HepG2 (cell line): Measurements from ENCODE around the gene IRF5. TPM values are rescaled to one million over a fixed set of nuclear protein-coding genes. Genes with fewer than 3 reads are reported as not detected.

Experiments used
- polyA plus RNA-seq, 8 experiments: library from polyadenylated mRNA; depleted of rRNA in 3 of 8; stranded (reverse) in 7 of 8; unstranded in 1 of 8; fragments of >200 nt; fragmentation: Illumina TruSeq in 4 of 8; extraction: Trizol in 4 of 8; gene quantifications; 2 replicates each; pipeline versions ENCODE4 v1.2.1 to v1.2.3, GENCODE V29; 2011 to 2016; ENCODE audit warnings: low read depth in 4 of 8, missing spikeins in 1 of 8, mixed read lengths in 1 of 8; ENCODE audit not compliant: insufficient read depth in 1 of 8
- small RNA-seq, 3 experiments: library from RNA; depleted of rRNA; stranded (forward); fragments of <200 nt; gene quantifications; one replicate each; pipeline ENCODE3, GENCODE V24; 2012; ENCODE audit warnings: low read depth in 2 of 3, low replicate concordance in 1 of 3; ENCODE audit not compliant: insufficient read length in 3 of 3, insufficient read depth in 2 of 3
- total RNA-seq, 5 experiments: library from RNA; depleted of rRNA; stranded (reverse); fragments of >200 nt; fragmentation: Illumina TruSeq; extraction: Trizol; gene quantifications; 2 replicates each; pipeline ENCODE4 v1.2.3, GENCODE V29; 2016; ENCODE audit warnings: low read depth in 1 of 5

IRF5 gene
- total and polyA plus RNA-seq, 2 of the 13 experiments (the other 11 are each of a cell fraction or from before 2014, with no cell fraction given): 2.0 to 2.9 TPM

Small RNA genes within 50 kb of the gene (small RNA-seq; reads per million reads assigned to genes)
- gene RN7SL306P: 0 reads per million in 3 experiments

Other genes with a start within 250 kb of the IRF5 start
- 142 and 252 TPM in 2 replicates for gene CALU, start 198.6 kb upstream of the IRF5 start, total RNA-seq (2016; rRNA removed; fragmentation: Illumina TruSeq; extraction: Trizol)
- gene CALU, start 198.6 kb upstream of the IRF5 start, polyA plus RNA-seq (2011; rRNA removed): 136 and 198 TPM in 2 replicates
- not detected in 2 replicates for gene OPN1SW, start 162.1 kb upstream of the IRF5 start, total RNA-seq (2016; rRNA removed; fragmentation: Illumina TruSeq; extraction: Trizol)
- not detected in 2 replicates for gene OPN1SW, start 162.1 kb upstream of the IRF5 start, polyA plus RNA-seq (2011; rRNA removed)
- gene CCDC136, start 146.0 kb upstream of the IRF5 start, total RNA-seq (2016; rRNA removed; fragmentation: Illumina TruSeq; extraction: Trizol): 0.04 TPM in 1 of 2 replicates, not detected in the other
- gene CCDC136, start 146.0 kb upstream of the IRF5 start, polyA plus RNA-seq (2011; rRNA removed): 0.38 and 0.47 TPM in 2 replicates
- 0.01 and 0.02 TPM in 2 replicates for gene FLNC, start 107.5 kb upstream of the IRF5 start, total RNA-seq (2016; rRNA removed; fragmentation: Illumina TruSeq; extraction: Trizol)
- 0.01 TPM in 1 of 2 replicates, not detected in the other for gene FLNC, start 107.5 kb upstream of the IRF5 start, polyA plus RNA-seq (2011; rRNA removed)
- gene ATP6V1F, start 75.1 kb upstream of the IRF5 start, total RNA-seq (2016; rRNA removed; fragmentation: Illumina TruSeq; extraction: Trizol): 87.2 and 107 TPM in 2 replicates
- gene ATP6V1F, start 75.1 kb upstream of the IRF5 start, polyA plus RNA-seq (2011; rRNA removed): 132 and 144 TPM in 2 replicates
- gene KCP, start 27.2 kb upstream of the IRF5 start, total RNA-seq (2016; rRNA removed; fragmentation: Illumina TruSeq; extraction: Trizol): 0.22 and 1.0 TPM in 2 replicates
- 0.37 and 0.46 TPM in 2 replicates for gene KCP, start 27.2 kb upstream of the IRF5 start, polyA plus RNA-seq (2011; rRNA removed)
- 44.6 and 61.5 TPM in 2 replicates for gene TNPO3, start 117.2 kb downstream of the IRF5 start, total RNA-seq (2016; rRNA removed; fragmentation: Illumina TruSeq; extraction: Trizol)
- gene TNPO3, start 117.2 kb downstream of the IRF5 start, polyA plus RNA-seq (2011; rRNA removed): 22.1 and 23.8 TPM in 2 replicates
- 12.9 and 15.3 TPM in 2 replicates for gene TSPAN33, start 206.8 kb downstream of the IRF5 start, total RNA-seq (2016; rRNA removed; fragmentation: Illumina TruSeq; extraction: Trizol)
- gene TSPAN33, start 206.8 kb downstream of the IRF5 start, polyA plus RNA-seq (2011; rRNA removed): 16.5 and 18.2 TPM in 2 replicates